H9 (cell line): ENCODE data around the gene TBCC. TPM values are rescaled to one million over a fixed set of nuclear protein-coding genes. Genes with fewer than 3 reads are reported as not detected.

Source experiments
- DNase-seq: peaks from one replicate; pipeline ENCODE4 v3.0.0-alpha.2; 2017
- H2AFZ ChIP-seq: one replicate; pipeline ENCODE4 v1.6.1; 2013; ENCODE audit warnings: mild to moderate bottlenecking, low read length, control low read depth, moderate library complexity
- H2AK5ac ChIP-seq: 2 replicates; pipeline ENCODE4 v1.6.1; 2013; ENCODE audit warnings: low read length, control low read depth, mixed read lengths; ENCODE audit not compliant: insufficient read length
- H2BK120ac ChIP-seq: one replicate; pipeline ENCODE4 v1.6.1; 2013; ENCODE audit warnings: low read depth, mild to moderate bottlenecking, low read length, control low read depth, inconsistent platforms; ENCODE audit not compliant: poor library complexity, severe bottlenecking
- H2BK12ac ChIP-seq: 2 replicates; pipeline ENCODE4 v1.6.1; 2013; ENCODE audit warnings: low read length, control low read depth, mixed read lengths, low read depth; ENCODE audit not compliant: insufficient read length
- H2BK15ac ChIP-seq: 2 replicates; pipeline ENCODE4 v1.6.1; 2013; ENCODE audit warnings: low read depth, low read length, control low read depth
- H2BK20ac ChIP-seq: one replicate; pipeline ENCODE4 v1.6.1; 2013; ENCODE audit warnings: low read depth, mild to moderate bottlenecking, low read length, control low read depth, inconsistent platforms; ENCODE audit not compliant: poor library complexity, severe bottlenecking
- H2BK5ac ChIP-seq: 2 replicates; pipeline ENCODE4 v1.6.1; 2013; ENCODE audit warnings: low read length, control low read depth, mixed read lengths; ENCODE audit not compliant: insufficient read length
- H3K14ac ChIP-seq: 2 replicates; pipeline ENCODE4 v1.6.1; 2013; ENCODE audit warnings: low read length, control low read depth; ENCODE audit not compliant: insufficient read depth
- H3K18ac ChIP-seq: 2 replicates; pipeline ENCODE4 v1.6.1; 2013; ENCODE audit warnings: low read depth, mild to moderate bottlenecking, mixed read lengths, low read length, control low read depth; ENCODE audit not compliant: insufficient read length
- H3K23ac ChIP-seq: 2 replicates; pipeline ENCODE4 v1.6.1; 2013; ENCODE audit warnings: low read length, control low read depth, mixed read lengths, low read depth; ENCODE audit not compliant: insufficient read length
- H3K23me2 ChIP-seq: 2 replicates; pipeline ENCODE4 v1.6.1; 2013; ENCODE audit warnings: low read depth, mild to moderate bottlenecking, mixed read lengths, low read length, control low read depth; ENCODE audit not compliant: insufficient read length, poor library complexity, severe bottlenecking
- H3K27ac ChIP-seq: 2 replicates; pipeline ENCODE4 v1.5.1; 2013; ENCODE audit warnings: low read length, control low read depth, mixed read lengths, low read depth; ENCODE audit not compliant: insufficient read length
- H3K27me3 ChIP-seq: 2 replicates; pipeline ENCODE4 v1.6.1; 2013; ENCODE audit warnings: low read length, control low read depth, inconsistent platforms; ENCODE audit not compliant: insufficient read depth
- H3K4ac ChIP-seq: 2 replicates; pipeline ENCODE4 v1.6.1; 2013; ENCODE audit warnings: low read depth, mild to moderate bottlenecking, control low read depth, inconsistent platforms, low read length, moderate library complexity
- H3K4me1 ChIP-seq: 2 replicates; pipeline ENCODE4 v1.6.1; 2013; ENCODE audit warnings: low read length, control low read depth, inconsistent platforms; ENCODE audit not compliant: insufficient read depth
- H3K4me2 ChIP-seq: 2 replicates; pipeline ENCODE4 v1.6.1; 2013; ENCODE audit warnings: low read length, control low read depth, mixed read lengths; ENCODE audit not compliant: insufficient read length, insufficient read depth
- H3K56ac ChIP-seq: 2 replicates; pipeline ENCODE4 v1.6.1; 2013; ENCODE audit warnings: low read depth, mild to moderate bottlenecking, mixed read lengths, low read length, control low read depth; ENCODE audit not compliant: insufficient read length
- H3K79me1 ChIP-seq: 2 replicates; pipeline ENCODE4 v1.6.1; 2013; ENCODE audit warnings: low read depth, mild to moderate bottlenecking, moderate library complexity, low read length, control low read depth, inconsistent platforms; ENCODE audit not compliant: insufficient read depth, poor library complexity, severe bottlenecking
- H3K79me2 ChIP-seq: 2 replicates; pipeline ENCODE4 v1.6.1; 2013; ENCODE audit warnings: low read length, control low read depth, inconsistent platforms; ENCODE audit not compliant: insufficient read depth
- H3K9ac ChIP-seq: 2 replicates; pipeline ENCODE4 v1.6.1; 2013; ENCODE audit warnings: low read length, control low read depth, mixed read lengths; ENCODE audit not compliant: insufficient read length; ENCODE audit errors: extremely low read depth
- H3K9me3 ChIP-seq: one replicate; pipeline ENCODE4 v1.6.1; 2013; ENCODE audit warnings: low read depth, low read length, inconsistent platforms; ENCODE audit not compliant: control insufficient read depth
- H3T11ph ChIP-seq: one replicate; pipeline ENCODE4 v1.6.1; 2013; ENCODE audit warnings: mild to moderate bottlenecking, low read length, control low read depth, inconsistent platforms
- H4K20me1 ChIP-seq: one replicate; pipeline ENCODE4 v1.6.1; 2013; ENCODE audit not compliant: control insufficient read depth, insufficient read length, insufficient read depth
- H4K5ac ChIP-seq: 2 replicates; pipeline ENCODE4 v1.6.1; 2013; ENCODE audit warnings: low read depth, mild to moderate bottlenecking, mixed read lengths, low read length, control low read depth; ENCODE audit not compliant: insufficient read length
- H4K8ac ChIP-seq: replicated peaks from 2 replicates; pipeline ENCODE4 v1.6.1; 2013; ENCODE audit warnings: low read length, control low read depth, mixed read lengths, low read depth; ENCODE audit not compliant: insufficient read length
- H4K91ac ChIP-seq: 2 replicates; pipeline ENCODE4 v1.6.1; 2013; ENCODE audit warnings: low read depth, mild to moderate bottlenecking, moderate library complexity, mixed read lengths, low read length, control low read depth; ENCODE audit not compliant: insufficient read length
- H3K27ac Mint-ChIP-seq, 3 experiments: 2 replicates in 2 of 3; 3 replicates in 1 of 3; pipeline ENCODE4 v1.8.0; 2020 to 2021; ENCODE audit warnings: mixed read lengths in 3 of 3, mild to moderate bottlenecking in 1 of 3, moderate library complexity in 1 of 3
- H3K27me3 Mint-ChIP-seq: 2 replicates; pipeline ENCODE4 v1.8.0; 2021; ENCODE audit warnings: low read depth, mild to moderate bottlenecking, moderate library complexity, mixed read lengths
- H3K36me3 Mint-ChIP-seq, 3 experiments: 2 replicates in 2 of 3; 3 replicates in 1 of 3; pipeline ENCODE4 v1.8.0; 2020 to 2021; ENCODE audit warnings: low read depth in 3 of 3, mixed read lengths in 3 of 3; ENCODE audit not compliant: insufficient read depth in 1 of 3
- H3K4me1 Mint-ChIP-seq, 2 experiments: 2 replicates each; pipeline ENCODE4 v1.8.0; 2020; ENCODE audit warnings: mixed read lengths in 2 of 2
- H3K4me3 Mint-ChIP-seq, 2 experiments: 2 replicates in 1 of 2; 3 replicates in 1 of 2; pipeline ENCODE4 v1.8.0; 2020 to 2021; ENCODE audit warnings: mild to moderate bottlenecking in 2 of 2, mixed read lengths in 2 of 2, moderate library complexity in 1 of 2
- H3K9me3 Mint-ChIP-seq, 2 experiments: 2 replicates in 1 of 2; 3 replicates in 1 of 2; pipeline ENCODE4 v1.8.0; 2020; ENCODE audit warnings: mild to moderate bottlenecking in 2 of 2, mixed read lengths in 2 of 2, moderate library complexity in 1 of 2
- CTCF ChIP-seq: fragments of 200-600 bp; sonication (generic); conservative IDR thresholded peaks from 3 replicates; pipeline ENCODE4 v1.8.0; 2021; ENCODE audit warnings: antibody characterized with exemption, mild to moderate bottlenecking
- WGBS: extraction: QIAGEN DNeasy Blood & Tissue Kit; methylation state at CpG from one replicate; pipeline ENCODE4 v1.1.7; 2013; ENCODE audit warnings: missing lambda C conversion rate, low lambda C conversion rate, mixed read lengths; ENCODE audit not compliant: insufficient read length; ENCODE audit errors: extremely low coverage; 5-methylcytosine and 5-hydroxymethylcytosine counted together
- total RNA-seq: library from RNA; stranded (reverse); gene quantifications from 2 replicates; pipeline ENCODE4 v1.2.1, GENCODE V29; 2021

TBCC gene
- total RNA-seq, 1 experiment from 2014 or later: 25.6 TPM

GRCh38 chr6:42782689-42783176 lies 36.8 kb upstream of the TBCC start:
- Histone ChIP-seq H3K4ac (no peak overlapping the region; the same call in 1 of the 2 replicates), H3K79me1 (peaks cover 3% of the 10 kb centered on the region), H3K23ac (no peak overlapping the region), H2AK5ac (no peak overlapping the region), H3T11ph (no peak overlapping the region), H2AFZ (no peak overlapping the region), H3K27me3 (no peaks in the 10 kb centered on the region), H3K79me2 (peaks cover 7% of the 10 kb centered on the region; the same call in 1 of the 2 replicates), H2BK20ac (no peak overlapping the region), H2BK5ac (peak overlapping the region; percentile 36), H4K20me1 (no peaks in the 10 kb centered on the region), H3K4me2 (peak overlapping the region; percentile 69), H3K18ac (peak overlapping the region; percentile 99), H2BK120ac (peak overlapping the region; percentile 98), H2BK12ac (no peak overlapping the region), H4K5ac (no peak overlapping the region), H3K14ac (peak overlapping the region; percentile 98), H3K9me3 (no peaks in the 10 kb centered on the region), H4K91ac (no peak overlapping the region), H4K8ac (no peak overlapping the region), H3K9ac (peak overlapping the region; percentile 90), H3K56ac (no peak overlapping the region), H3K23me2 (no peaks in the 10 kb centered on the region), H2BK15ac (no peak overlapping the region), H3K4me1 (no peaks in the 10 kb centered on the region), H3K27ac (peak overlapping the region; percentile 96)
- H3K4me3 Mint-ChIP-seq: peak overlapping the region; percentile 93 to 95
- H3K4me1 Mint-ChIP-seq: peaks cover 16 to 19% of the 10 kb centered on the region in 2 experiments
- peaks cover 1% of the 10 kb centered on the region; the same call in 1 of the 2 replicates for H3K27me3 Mint-ChIP-seq
- peak overlapping the region; percentile 100 for H3K27ac Mint-ChIP-seq
- WGBS: no CpG with 5 or more reads among the region's 51 CpGs
- TF ChIP-seq CTCF: no peak
- H3K9me3 Mint-ChIP-seq: no peaks in the 10 kb centered on the region
- H3K36me3 Mint-ChIP-seq: peaks cover 1 to 13% (median 5%) of the 10 kb centered on the region in 3 experiments; a peak in 6 of 7 replicates
- peak; percentile 64 for DNase-seq
